RWPE2 (cell line): ENCODE results near the gene UROC1.

ENCODE experiments used
- ATAC-seq: fragments of 200-7000 bp; cut with Tn5 transposase; 3 replicates; pipeline ENCODE4 v1.9.1; 2021; ENCODE audit warnings: low read depth
- DNase-seq: peaks from one replicate; pipeline ENCODE4 v3.0.0-alpha.2; 2020; ENCODE audit warnings: low spot score
- H3K27ac ChIP-seq: fragments of 450-650 bp; 2 replicates; pipeline ENCODE4 v1.5.1; 2017; ENCODE audit warnings: mild to moderate bottlenecking; ENCODE audit not compliant: poor library complexity, severe bottlenecking
- H3K27me3 ChIP-seq: fragments of 250-450 bp; sonication (Bioruptor Pico); 2 replicates; pipeline ENCODE4 v1.5.1; 2021; ENCODE audit warnings: mild to moderate bottlenecking, moderate library complexity; ENCODE audit not compliant: insufficient read depth, poor library complexity, severe bottlenecking
- H3K36me3 ChIP-seq: fragments of 250-450 bp; sonication (Bioruptor Pico); 2 replicates; pipeline ENCODE4 v1.5.1; 2020; ENCODE audit warnings: low read depth, mild to moderate bottlenecking, moderate library complexity
- H3K4me1 ChIP-seq: fragments of 250-450 bp; sonication (Bioruptor Pico); 2 replicates; pipeline ENCODE4 v1.5.1; 2021; ENCODE audit warnings: mild to moderate bottlenecking, moderate library complexity; ENCODE audit not compliant: insufficient read depth, poor library complexity, severe bottlenecking
- H3K4me3 ChIP-seq: fragments of 250-450 bp; sonication (Bioruptor Pico); 2 replicates; pipeline ENCODE4 v1.5.1; 2021; ENCODE audit warnings: mild to moderate bottlenecking, moderate library complexity; ENCODE audit not compliant: severe bottlenecking
- H3K9me3 ChIP-seq: fragments of 250-450 bp; sonication (Bioruptor Pico); 2 replicates; pipeline ENCODE4 v1.5.1; 2021; ENCODE audit warnings: mild to moderate bottlenecking, moderate library complexity; ENCODE audit not compliant: severe bottlenecking
- CTCF ChIP-seq: fragments of 450-650 bp; IDR thresholded peaks from one replicate; pipeline ENCODE4 v1.5.1; 2017; ENCODE audit warnings: mild to moderate bottlenecking, moderate library complexity; ENCODE audit not compliant: poor library complexity, severe bottlenecking

Gene UROC1

GRCh38 chr3:126433496-126434263 lies 83.9 kb downstream of the UROC1 start:
- DNase-seq: peak; percentile 33
- H3K36me3 ChIP-seq: no peaks in the 10 kb centered on the region; the same call in 1 of the 2 replicates
- H3K27ac ChIP-seq: no peak overlapping the region
- no peaks in the 10 kb centered on the region for H3K27me3 ChIP-seq
- no peaks in the 10 kb centered on the region for H3K4me1 ChIP-seq
- no peak for ATAC-seq
- no peaks in the 10 kb centered on the region for H3K9me3 ChIP-seq
- no peak overlapping the region for H3K4me3 ChIP-seq
- no peak for TF ChIP-seq CTCF

- H3K27ac ChIP-seq: no peak overlapping the region
- ATAC-seq (no peak), DNase-seq (peak; percentile 38)
- H3K36me3 ChIP-seq: no peaks in the 10 kb centered on the region
- H3K4me3 ChIP-seq: no peak overlapping the region
- H3K4me1 ChIP-seq: no peaks in the 10 kb centered on the region
- TF ChIP-seq CTCF: no peak
- H3K9me3 ChIP-seq: no peaks in the 10 kb centered on the region
- H3K27me3 ChIP-seq: no peaks in the 10 kb centered on the region
These were observed 84.5 kb downstream of the UROC1 start for GRCh38 chr3:126433105-126433430.

GRCh38 chr3:126432361-126433104 lies 85.0 kb downstream of the UROC1 start:
- H3K27me3 ChIP-seq: no peaks in the 10 kb centered on the region
- DNase-seq (no peak), ATAC-seq (no peak)
- no peaks in the 10 kb centered on the region for H3K4me1 ChIP-seq
- no peaks in the 10 kb centered on the region for H3K36me3 ChIP-seq
- no peaks in the 10 kb centered on the region for H3K9me3 ChIP-seq
- H3K4me3 ChIP-seq: no peak overlapping the region
- TF ChIP-seq CTCF: no peak
- no peak overlapping the region for H3K27ac ChIP-seq
